HEK293T (cell line): ENCODE data around the gene LRMDA.

ENCODE experiments used
- CTCF ChIA-PET: fragments of 350-600 bp; formaldehyde crosslinking; extraction: SDS; loops from one replicate; lab custom pipeline; 2021; ENCODE audit warnings: antibody characterized with exemption, inconsistent platforms; lab: Yijun Ruan, JAX
- POLR2A ChIA-PET: fragments of 350-600 bp; formaldehyde crosslinking; extraction: SDS; loops from one replicate; lab custom pipeline; 2020; ENCODE audit warnings: antibody characterized with exemption, inconsistent platforms; lab: Yijun Ruan, JAX
- DNase-seq: peaks from one replicate; pipeline ENCODE4 v3.0.0; 2012; ENCODE audit warnings: mixed read lengths; ENCODE audit errors: extremely low spot score
- ARNT ChIP-seq: fragments of 450-650 bp; IDR thresholded peaks from 2 replicates; pipeline ENCODE4 v1.6.1; 2017; ENCODE audit warnings: mild to moderate bottlenecking
- BHLHE40 ChIP-seq: fragments of 450-650 bp; IDR thresholded peaks from 2 replicates; pipeline ENCODE4 v1.6.1; 2016; ENCODE audit warnings: mild to moderate bottlenecking, moderate library complexity, borderline replicate concordance
- CTBP1 ChIP-seq: fragments of 450-650 bp; IDR thresholded peaks from 2 replicates; pipeline ENCODE4 v1.6.1; 2016; ENCODE audit warnings: borderline replicate concordance
- ELF4 ChIP-seq: fragments of 450-650 bp; IDR thresholded peaks from 2 replicates; pipeline ENCODE4 v1.6.1; 2017; ENCODE audit warnings: antibody characterized with exemption
- FOXA1 ChIP-seq: fragments of 450-650 bp; IDR thresholded peaks from 2 replicates; pipeline ENCODE4 v1.6.1; 2016; ENCODE audit warnings: mild to moderate bottlenecking
- FOXK2 ChIP-seq: fragments of 450-650 bp; IDR thresholded peaks from 2 replicates; pipeline ENCODE4 v1.6.1; 2016; ENCODE audit warnings: mild to moderate bottlenecking
- FOXM1 ChIP-seq: fragments of 450-650 bp; IDR thresholded peaks from 2 replicates; pipeline ENCODE4 v1.6.1; 2017; ENCODE audit warnings: mild to moderate bottlenecking, borderline replicate concordance
- HDGF ChIP-seq: fragments of 450-650 bp; IDR thresholded peaks from 2 replicates; pipeline ENCODE4 v1.6.1; 2017; ENCODE audit warnings: antibody characterized with exemption, borderline replicate concordance
- L3MBTL2 ChIP-seq: fragments of 450-650 bp; conservative IDR thresholded peaks from 2 replicates; pipeline ENCODE4 v1.6.1; 2016; ENCODE audit warnings: mild to moderate bottlenecking
- LEF1 ChIP-seq: fragments of 450-650 bp; IDR thresholded peaks from 2 replicates; pipeline ENCODE4 v1.6.1; 2017; ENCODE audit warnings: mild to moderate bottlenecking, borderline replicate concordance
- NFRKB ChIP-seq: fragments of 450-650 bp; IDR thresholded peaks from 2 replicates; pipeline ENCODE4 v1.6.1; 2016; ENCODE audit warnings: mild to moderate bottlenecking, moderate library complexity
- SP1 ChIP-seq: fragments of 450-650 bp; IDR thresholded peaks from 2 replicates; pipeline ENCODE4 v1.6.1; 2017
- SUZ12 ChIP-seq: fragments of 450-650 bp; IDR thresholded peaks from 2 replicates; pipeline ENCODE4 v1.6.1; 2016; ENCODE audit warnings: mild to moderate bottlenecking
- TARDBP ChIP-seq: fragments of 450-650 bp; IDR thresholded peaks from 2 replicates; pipeline ENCODE4 v1.6.1; 2016
- ZNF384 ChIP-seq: fragments of 450-650 bp; IDR thresholded peaks from 2 replicates; pipeline ENCODE4 v1.6.1; 2016
- TF ChIP-seq, protein P1 (sequence below): fragments of 450-650 bp; IDR thresholded peaks from 2 replicates; pipeline ENCODE4 v1.6.1; 2016

Gene LRMDA

DNA sequence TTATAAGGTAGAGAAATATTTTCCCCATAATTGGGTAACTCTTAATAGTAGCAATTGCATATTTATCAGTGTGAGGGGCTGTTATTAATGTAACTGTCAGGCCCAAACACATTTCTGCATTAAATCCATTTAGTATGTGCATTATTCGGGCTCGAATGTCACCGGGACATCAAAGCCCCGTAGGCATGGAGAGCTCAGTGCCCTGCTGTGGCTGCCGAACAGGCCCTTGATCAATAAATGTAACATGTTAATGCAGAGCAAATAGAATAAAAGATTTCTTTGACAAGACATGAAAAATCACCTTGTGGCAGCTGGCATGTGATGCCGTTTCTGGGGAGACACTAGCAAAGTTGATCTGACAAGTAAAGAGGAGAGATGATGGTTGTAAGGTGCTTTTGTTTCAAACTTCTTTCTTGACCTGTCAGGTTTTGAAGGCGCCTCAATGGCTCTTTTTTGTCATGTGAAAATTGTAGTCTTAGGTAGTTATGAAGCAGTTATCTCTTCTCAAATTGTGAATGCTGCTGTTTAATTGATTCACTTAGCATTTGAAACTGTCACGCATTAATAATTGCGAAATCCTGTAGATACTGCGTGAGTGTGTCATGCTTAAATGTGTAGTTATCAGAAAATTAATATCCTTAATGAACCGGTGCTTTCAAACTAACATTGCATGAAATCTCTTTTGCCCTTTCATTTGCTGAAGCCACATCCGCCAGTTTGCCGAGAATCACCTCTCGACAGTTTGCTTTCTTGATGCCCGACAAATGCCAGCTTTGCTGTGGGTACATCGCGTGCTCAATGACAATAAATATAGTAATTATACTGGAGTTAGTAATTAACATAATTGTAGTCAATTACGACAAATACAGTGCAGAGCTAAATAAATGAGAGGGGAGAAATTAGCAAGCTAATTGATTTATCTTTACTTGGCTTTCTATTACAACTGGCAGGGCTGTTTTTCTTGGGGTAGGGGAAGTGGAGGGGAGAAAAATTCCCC, 19.5 kb downstream of the LRMDA start:
- TF ChIP-seq BHLHE40 (no peak), ZNF384 (no peak), FOXK2 (no peak), FOXM1 (no peak), CTBP1 (no peak), NFRKB (no peak), FOXA1 (no peak), ARNT (no peak), L3MBTL2 (no peak), HDGF (no peak), SP1 (no peak), ELF4 (no peak), SUZ12 (no peak), TARDBP (no peak), LEF1 (no peak)
- TF ChIP-seq, protein P1, sequence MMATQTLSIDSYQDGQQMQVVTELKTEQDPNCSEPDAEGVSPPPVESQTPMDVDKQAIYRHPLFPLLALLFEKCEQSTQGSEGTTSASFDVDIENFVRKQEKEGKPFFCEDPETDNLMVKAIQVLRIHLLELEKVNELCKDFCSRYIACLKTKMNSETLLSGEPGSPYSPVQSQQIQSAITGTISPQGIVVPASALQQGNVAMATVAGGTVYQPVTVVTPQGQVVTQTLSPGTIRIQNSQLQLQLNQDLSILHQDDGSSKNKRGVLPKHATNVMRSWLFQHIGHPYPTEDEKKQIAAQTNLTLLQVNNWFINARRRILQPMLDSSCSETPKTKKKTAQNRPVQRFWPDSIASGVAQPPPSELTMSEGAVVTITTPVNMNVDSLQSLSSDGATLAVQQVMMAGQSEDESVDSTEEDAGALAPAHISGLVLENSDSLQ, result no peak
- CTCF ChIA-PET, result interaction anchor here (0.6 to 0.7 kb wide), 3 partner anchors 143 to 1874 kb away, joined by 4 to 7 read pairs (median 5); no protein-coding TSS in a partner anchor
- no peak for DNase-seq
- POLR2A ChIA-PET, result interaction anchor here (1.2 kb wide), 2 partner anchors 17 to 53 kb away, joined by 3 read pairs; no protein-coding TSS in a partner anchor

DNA sequence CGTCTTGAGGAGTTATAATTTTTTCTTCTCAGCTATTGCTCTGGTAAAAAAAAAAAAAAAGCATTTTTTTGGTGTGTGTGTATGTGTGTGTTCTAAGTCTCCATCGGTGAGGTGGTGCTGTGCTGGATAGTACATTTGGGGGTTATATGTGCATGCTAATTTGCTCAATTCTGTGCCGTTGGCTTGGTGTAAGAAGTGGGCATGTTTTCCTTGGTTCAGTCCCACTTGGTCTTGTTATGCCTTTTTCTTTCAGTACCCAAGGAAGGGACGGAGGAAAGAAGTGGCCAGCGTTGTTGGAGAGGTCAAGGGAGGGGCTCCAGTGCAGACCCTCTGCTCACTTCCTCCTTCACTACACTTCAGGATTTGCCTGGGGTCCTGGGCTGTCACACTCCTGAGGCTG, 20.4 kb downstream of the LRMDA start:
- TF ChIP-seq NFRKB, result no peak
- TF ChIP-seq CTBP1, result no peak
- TF ChIP-seq ZNF384, result no peak
- TF ChIP-seq L3MBTL2, result no peak
- TF ChIP-seq FOXK2, result no peak
- TF ChIP-seq BHLHE40, result no peak
- no peak for TF ChIP-seq ELF4
- no peak for TF ChIP-seq FOXA1
- TF ChIP-seq HDGF, result no peak
- TF ChIP-seq FOXM1, result no peak
- no peak for TF ChIP-seq SP1
- TF ChIP-seq, protein P1, result no peak
- no peak for TF ChIP-seq ARNT
- TF ChIP-seq TARDBP, result no peak
- no peak for TF ChIP-seq SUZ12
- no peak for TF ChIP-seq LEF1
- ChIA-PET CTCF (interaction anchor here (0.7 kb wide), 1 partner anchor 494 kb away, joined by 4 read pairs; no protein-coding TSS in a partner anchor), POLR2A (interaction anchor here (1.2 kb wide), 1 partner anchor 18 kb away, joined by 3 read pairs; no protein-coding TSS in a partner anchor)
- DNase-seq, result no peak

DNA sequence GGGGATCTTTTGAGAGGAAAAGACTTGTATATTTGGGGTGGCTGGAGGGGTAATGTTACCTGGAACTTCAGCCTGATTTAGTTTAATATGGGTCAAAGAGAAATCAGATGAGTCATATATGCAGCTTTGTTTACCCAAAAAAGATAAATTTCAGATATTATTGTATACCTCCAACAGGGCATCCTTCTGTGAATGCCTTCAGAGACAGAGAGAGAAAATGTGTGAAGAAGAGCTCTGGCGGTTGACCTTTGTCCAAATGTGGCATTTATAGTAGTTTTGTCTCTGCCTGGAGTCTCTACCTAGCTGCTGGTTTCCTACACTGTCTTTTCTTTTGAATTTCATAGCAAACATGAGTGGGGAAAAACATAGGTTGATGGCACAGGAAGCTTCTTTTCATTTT, 21.6 kb downstream of the LRMDA start:
- ChIA-PET POLR2A (no interaction called here), CTCF (interaction anchor here (0.7 kb wide), 1 partner anchor 753 kb away, joined by 5 read pairs; no protein-coding TSS in a partner anchor)
- no peak for DNase-seq
- TF ChIP-seq LEF1 (no peak), FOXM1 (no peak), ZNF384 (no peak), TARDBP (no peak), FOXK2 (no peak), BHLHE40 (no peak), ELF4 (no peak), CTBP1 (no peak), L3MBTL2 (no peak), HDGF (no peak)

DNA sequence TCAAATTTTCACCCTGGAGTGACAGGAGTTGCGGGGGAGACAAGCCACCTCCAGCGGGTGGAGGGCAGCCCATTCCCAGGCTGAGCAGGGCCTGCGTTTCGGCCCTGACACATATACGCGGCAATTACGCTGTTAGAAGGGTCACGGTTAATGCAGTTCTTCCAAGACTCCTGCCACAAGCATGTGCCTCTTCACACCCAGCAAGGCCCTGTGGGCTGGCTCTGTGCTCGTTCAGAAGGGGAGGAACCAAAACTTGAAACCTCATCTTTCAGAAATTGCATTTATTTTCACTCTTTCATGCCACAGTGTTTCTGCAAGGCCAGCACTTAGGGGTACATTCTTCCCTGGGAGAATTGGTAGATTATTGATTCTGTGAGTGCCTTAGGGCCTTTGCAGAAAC, 24.7 kb downstream of the LRMDA start:
- TF ChIP-seq, protein P1, result no peak
- TF ChIP-seq L3MBTL2, result peak; percentile 58; the same call in 1 of the 2 replicates
- CTCF ChIA-PET, result no interaction called here
- POLR2A ChIA-PET, result no interaction called here
- no peak for DNase-seq

DNA sequence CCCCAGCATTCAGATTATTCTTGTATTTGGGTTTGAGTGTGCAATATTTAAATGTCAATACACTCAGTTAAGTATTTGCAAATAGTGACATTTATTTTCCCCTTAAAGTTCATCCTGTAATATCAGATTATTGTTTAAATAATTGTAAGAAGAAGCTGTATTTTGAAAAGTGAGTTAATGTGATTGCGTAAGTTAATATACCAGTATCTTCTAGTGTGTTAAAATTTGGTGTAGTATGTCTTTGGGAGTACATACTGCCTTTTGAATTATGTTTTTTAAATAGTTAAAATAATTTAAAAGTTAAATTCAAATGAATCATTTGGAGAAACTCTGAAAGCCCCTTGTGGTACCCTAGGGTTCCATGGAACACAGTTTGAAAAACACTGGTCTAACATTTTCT, 28.6 kb downstream of the LRMDA start:
- ChIA-PET CTCF (no interaction called here), POLR2A (no interaction called here)
- TF ChIP-seq LEF1, result no peak
- no peak for DNase-seq
